Measurements from ENCODE around the gene HPCAL1.

Gene HPCAL1

GRCh38 chr2:10278029-10278762, 24.5 kb upstream of the HPCAL1 start:
- Histone ChIP-seq H3K27ac (ENCODE audit: low read depth, low read length, severe bottlenecking) (no peak overlapping the region), H3K4me1 (ENCODE audit: control insufficient read depth, insufficient read depth, low read length, poor library complexity, severe bottlenecking) (peaks cover 20% of the 10 kb centered on the region), H3K9me3 (ENCODE audit: control insufficient read depth, low read length) (no peaks in the 10 kb centered on the region), H3K36me3 (ENCODE audit: control insufficient read depth, insufficient read depth, low read length) (no peaks in the 10 kb centered on the region), H3K4me3 (ENCODE audit: extremely low read depth, insufficient read depth, low read length, poor library complexity, severe bottlenecking) (no peak overlapping the region)
- 89 to 91% methylated on average over 14 to 16 of the region's 19 CpGs for WGBS, 2 experiments (ENCODE audit: insufficient coverage in 2 of 2)

GRCh38 chr2:10278763-10279471, 23.8 kb upstream of the HPCAL1 start:
- Histone ChIP-seq H3K27ac (ENCODE audit: low read depth, low read length, severe bottlenecking) (no peak overlapping the region), H3K36me3 (ENCODE audit: control insufficient read depth, insufficient read depth, low read length) (no peaks in the 10 kb centered on the region), H3K4me3 (ENCODE audit: extremely low read depth, insufficient read depth, low read length, poor library complexity, severe bottlenecking) (no peak overlapping the region), H3K4me1 (ENCODE audit: control insufficient read depth, insufficient read depth, low read length, poor library complexity, severe bottlenecking) (peaks cover 27% of the 10 kb centered on the region), H3K9me3 (ENCODE audit: control insufficient read depth, low read length) (no peaks in the 10 kb centered on the region)
- 88 to 96% methylated on average over 10 of the region's 11 CpGs for WGBS, 2 experiments (ENCODE audit: insufficient coverage in 2 of 2)

DNA sequence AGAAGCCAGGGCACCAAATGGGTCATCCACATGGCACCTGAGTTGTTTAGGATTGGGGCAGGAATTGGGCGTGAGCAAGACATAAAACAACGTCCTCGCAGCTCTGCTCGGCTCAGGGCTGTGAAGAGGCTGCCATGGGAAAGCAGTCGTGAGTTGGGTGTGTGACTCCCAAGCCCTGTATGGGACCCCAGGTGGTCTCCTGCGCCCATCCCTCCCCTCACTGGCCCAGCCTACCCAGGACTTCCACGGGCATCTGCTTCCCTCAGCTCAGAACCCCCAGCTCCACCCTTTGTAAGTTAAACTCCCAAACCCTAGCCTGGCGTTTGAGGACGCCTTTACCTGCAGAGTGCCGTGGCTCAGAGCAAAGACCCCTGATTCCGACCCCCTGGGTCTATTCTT, 23.2 kb upstream of the HPCAL1 start:
- Histone ChIP-seq H3K27ac (ENCODE audit: low read depth, low read length, severe bottlenecking) (no peak overlapping the region), H3K36me3 (ENCODE audit: control insufficient read depth, insufficient read depth, low read length) (no peaks in the 10 kb centered on the region)
- 90 to 98% methylated on average over 11 of the region's 11 CpGs for WGBS, 2 experiments (ENCODE audit: insufficient coverage in 2 of 2)

DNA sequence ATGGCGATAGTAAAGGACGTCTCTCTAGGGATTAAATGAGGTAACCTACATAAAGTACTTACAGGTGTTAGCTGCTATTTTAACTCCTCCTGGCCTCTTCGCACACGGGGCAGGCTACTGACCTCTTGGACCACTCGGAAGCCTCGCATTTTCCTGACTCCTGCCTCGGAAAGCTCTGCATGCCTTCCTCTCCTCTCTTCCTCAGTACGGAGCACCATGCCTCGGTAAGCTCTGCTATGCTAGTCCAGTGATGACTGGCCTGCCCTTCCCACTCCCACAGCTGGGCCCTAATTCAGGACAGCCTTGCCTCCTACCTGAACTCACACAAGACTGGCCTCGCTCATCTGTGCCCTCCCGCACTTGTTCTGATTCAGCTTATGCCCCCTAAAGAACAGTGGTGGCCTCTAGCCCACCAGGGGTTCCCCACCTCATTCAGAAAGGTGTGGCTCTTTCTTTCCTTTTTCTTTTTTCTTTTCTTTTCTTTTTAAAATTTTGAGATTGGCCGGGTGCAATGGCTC, 22.7 kb upstream of the HPCAL1 start:
- Histone ChIP-seq H3K9me3 (ENCODE audit: control insufficient read depth, low read length) (no peaks in the 10 kb centered on the region), H3K4me3 (ENCODE audit: extremely low read depth, insufficient read depth, low read length, poor library complexity, severe bottlenecking) (no peak overlapping the region), H3K4me1 (ENCODE audit: control insufficient read depth, insufficient read depth, low read length, poor library complexity, severe bottlenecking) (peaks cover 38% of the 10 kb centered on the region), H3K36me3 (ENCODE audit: control insufficient read depth, insufficient read depth, low read length) (no peaks in the 10 kb centered on the region), H3K27ac (ENCODE audit: low read depth, low read length, severe bottlenecking) (no peak overlapping the region)
- WGBS, 2 experiments (ENCODE audit: insufficient coverage in 2 of 2): 84 to 90% methylated on average over 11 to 12 of the region's 12 CpGs

More for the DNA sequence above, 23.2 kb upstream of the HPCAL1 start:
- Histone ChIP-seq H3K4me1 (ENCODE audit: control insufficient read depth, insufficient read depth, low read length, poor library complexity, severe bottlenecking) (peaks cover 33% of the 10 kb centered on the region), H3K9me3 (ENCODE audit: control insufficient read depth, low read length) (no peaks in the 10 kb centered on the region), H3K4me3 (ENCODE audit: extremely low read depth, insufficient read depth, low read length, poor library complexity, severe bottlenecking) (no peak overlapping the region)

- 86% methylated on average over 2 to 3 of the region's 4 CpGs for WGBS, 2 experiments (ENCODE audit: insufficient coverage in 2 of 2)
- Histone ChIP-seq H3K9me3 (ENCODE audit: control insufficient read depth, low read length) (no peaks in the 10 kb centered on the region), H3K4me3 (ENCODE audit: extremely low read depth, insufficient read depth, low read length, poor library complexity, severe bottlenecking) (no peak overlapping the region), H3K27ac (ENCODE audit: low read depth, low read length, severe bottlenecking) (no peak overlapping the region), H3K4me1 (ENCODE audit: control insufficient read depth, insufficient read depth, low read length, poor library complexity, severe bottlenecking) (peaks cover 52% of the 10 kb centered on the region), H3K36me3 (ENCODE audit: control insufficient read depth, insufficient read depth, low read length) (no peaks in the 10 kb centered on the region)
Observed at GRCh38 chr2:10281891-10282290, 20.8 kb upstream of the HPCAL1 start.

DNA sequence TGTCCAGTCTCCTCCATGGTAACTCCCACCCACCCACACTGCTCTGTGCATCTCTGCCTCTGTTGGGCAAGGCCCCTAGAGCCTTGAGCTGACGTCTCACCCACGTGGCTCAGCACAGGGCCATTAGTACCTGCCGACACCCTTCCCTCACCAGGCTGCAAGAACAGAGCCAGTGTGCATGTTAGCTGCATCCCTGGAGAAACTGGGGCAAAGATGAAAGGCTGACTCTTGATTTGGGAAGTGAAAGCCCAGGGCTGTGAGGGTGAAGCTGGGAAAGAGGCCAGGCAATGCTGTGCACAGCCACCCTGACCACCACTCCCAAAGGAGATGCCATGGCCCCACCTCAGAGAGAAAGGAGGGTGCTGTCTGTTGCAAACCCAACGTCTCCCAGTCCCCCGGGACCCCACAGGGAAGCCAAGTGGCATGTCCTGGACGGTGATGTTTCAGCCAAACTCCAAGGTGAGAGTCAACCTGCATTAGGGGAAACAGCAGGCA, 20.0 kb upstream of the HPCAL1 start:
- Histone ChIP-seq H3K4me1 (ENCODE audit: control insufficient read depth, insufficient read depth, low read length, poor library complexity, severe bottlenecking) (peaks cover 52% of the 10 kb centered on the region), H3K27ac (ENCODE audit: low read depth, low read length, severe bottlenecking) (peak overlapping the region; percentile 74), H3K4me3 (ENCODE audit: extremely low read depth, insufficient read depth, low read length, poor library complexity, severe bottlenecking) (no peak overlapping the region), H3K36me3 (ENCODE audit: control insufficient read depth, insufficient read depth, low read length) (no peaks in the 10 kb centered on the region), H3K9me3 (ENCODE audit: control insufficient read depth, low read length) (no peaks in the 10 kb centered on the region)
- WGBS, 2 experiments (ENCODE audit: insufficient coverage in 2 of 2): 92 to 95% methylated on average over 6 of the region's 6 CpGs

DNA sequence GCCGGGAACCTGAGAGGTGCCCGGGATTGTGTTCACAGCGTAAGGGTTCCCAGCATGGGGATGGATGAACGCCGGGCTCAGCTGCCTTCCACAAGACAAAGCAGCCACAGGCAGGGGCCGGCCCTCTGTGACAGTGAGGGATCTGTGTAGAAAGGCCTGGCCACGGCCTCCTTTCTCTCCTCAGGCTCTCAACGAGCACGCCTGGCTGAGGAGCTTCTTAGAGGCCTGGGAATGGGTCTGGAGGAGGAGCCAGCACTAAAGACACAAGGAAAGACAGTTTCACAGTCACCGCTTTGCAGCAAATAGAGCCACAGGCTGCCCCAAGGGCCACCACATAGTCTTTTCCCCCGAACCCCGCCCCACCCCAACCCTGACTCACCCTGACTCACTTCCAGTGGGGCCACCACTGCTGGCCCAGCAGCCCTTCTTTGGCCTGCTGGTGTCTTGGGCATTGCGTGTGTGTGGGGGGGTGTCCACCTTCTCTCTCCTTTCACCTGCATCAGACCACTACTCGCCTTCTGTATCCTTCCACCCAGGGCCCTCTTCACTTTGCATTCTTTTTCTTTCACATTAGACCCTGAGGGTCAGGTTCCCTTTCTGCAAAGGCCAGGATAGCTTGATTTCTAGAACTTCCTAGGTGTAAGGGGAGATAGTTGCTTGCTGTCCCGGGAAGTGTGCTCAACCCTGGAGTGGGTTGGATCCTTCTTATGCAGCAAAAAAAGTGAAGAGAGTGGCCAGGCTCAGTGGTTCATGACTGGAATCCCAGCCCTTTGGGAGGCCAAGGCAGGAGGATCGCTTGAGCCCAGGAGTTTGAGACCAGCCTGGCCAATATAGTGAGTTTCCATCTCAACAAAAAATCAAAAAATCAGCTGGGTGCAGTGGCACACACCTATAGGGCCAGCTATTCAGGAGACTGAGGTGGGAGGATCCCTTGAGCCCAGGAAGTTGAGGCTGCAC, 19.3 kb upstream of the HPCAL1 start:
- 72 to 85% methylated on average over 7 to 10 of the region's 16 CpGs for WGBS, 2 experiments (ENCODE audit: insufficient coverage in 2 of 2)
- H3K27ac ChIP-seq (ENCODE audit: low read depth, low read length, severe bottlenecking): peak overlapping the region; percentile 74
- no peaks in the 10 kb centered on the region for H3K36me3 ChIP-seq (ENCODE audit: control insufficient read depth, insufficient read depth, low read length)
- H3K4me3 ChIP-seq (ENCODE audit: extremely low read depth, insufficient read depth, low read length, poor library complexity, severe bottlenecking): no peak overlapping the region
- H3K4me1 ChIP-seq (ENCODE audit: control insufficient read depth, insufficient read depth, low read length, poor library complexity, severe bottlenecking): peaks cover 49% of the 10 kb centered on the region
- H3K9me3 ChIP-seq (ENCODE audit: control insufficient read depth, low read length): no peaks in the 10 kb centered on the region

- peak overlapping the region; percentile 74 for H3K27ac ChIP-seq (ENCODE audit: low read depth, low read length, severe bottlenecking)
- WGBS, 2 experiments (ENCODE audit: insufficient coverage in 2 of 2): 93 to 99% methylated on average over 11 of the region's 16 CpGs
Observed at GRCh38 chr2:10284108-10284870, 18.4 kb upstream of the HPCAL1 start.

GRCh38 chr2:10285191-10285555, 17.5 kb upstream of the HPCAL1 start:
- Histone ChIP-seq H3K4me3 (ENCODE audit: extremely low read depth, insufficient read depth, low read length, poor library complexity, severe bottlenecking) (no peak overlapping the region), H3K27ac (ENCODE audit: low read depth, low read length, severe bottlenecking) (peak overlapping the region; percentile 88), H3K4me1 (ENCODE audit: control insufficient read depth, insufficient read depth, low read length, poor library complexity, severe bottlenecking) (peaks cover 44% of the 10 kb centered on the region), H3K36me3 (ENCODE audit: control insufficient read depth, insufficient read depth, low read length) (no peaks in the 10 kb centered on the region), H3K9me3 (ENCODE audit: control insufficient read depth, low read length) (no peaks in the 10 kb centered on the region)
- WGBS, 2 experiments (ENCODE audit: insufficient coverage in 2 of 2): 81 to 87% methylated on average over 4 to 5 of the region's 5 CpGs

More at GRCh38 chr2:10284108-10284870, 18.4 kb upstream of the HPCAL1 start:
- H3K9me3 ChIP-seq (ENCODE audit: control insufficient read depth, low read length): no peaks in the 10 kb centered on the region
- H3K4me3 ChIP-seq (ENCODE audit: extremely low read depth, insufficient read depth, low read length, poor library complexity, severe bottlenecking): no peak overlapping the region
- H3K36me3 ChIP-seq (ENCODE audit: control insufficient read depth, insufficient read depth, low read length): no peaks in the 10 kb centered on the region
- H3K4me1 ChIP-seq (ENCODE audit: control insufficient read depth, insufficient read depth, low read length, poor library complexity, severe bottlenecking): peaks cover 44% of the 10 kb centered on the region

All from mesodermal cell (in vitro differentiated cells).